ENCODE measurements around the gene CNTN3. TPM values are rescaled to one million over a fixed set of nuclear protein-coding genes. Genes with fewer than 3 reads are reported as not detected.

Gene CNTN3
- total RNA-seq: 10 to 100 TPM in 1 of 4 donors, 1 to 10 TPM in 3; 1.0 to 17.3 (median 4.7) TPM

GRCh38 chr3:74614107-74614967, at the start of gene CNTN3:
CNTN3 (minus strand) TSS chr3:74614659; CDS start chr3:74521112, 93,547 bp downstream.
- ATAC-seq: peak; percentile 75
- H3K4me1 ChIP-seq: peaks cover 0 to 29% (median 0%) of the 10 kb centered on the region in 3 donors

GRCh38 chr3:74663178-74663577, 48.7 kb upstream of the CNTN3 start:
- no peak overlapping the region for H3K27ac ChIP-seq
- H3K4me3 ChIP-seq: no peak overlapping the region
- no peaks in the 10 kb centered on the region for H3K4me1 ChIP-seq
- H3K9me3 ChIP-seq: peaks cover 0 to 14% (median 0%) of the 10 kb centered on the region in 3 donors
- ATAC-seq: no peak
- 71 to 72% methylated on average over 3 of the region's 3 CpGs for WGBS, 2 donors (ENCODE audit: low coverage in 1 of 2)
- H3K27me3 ChIP-seq: no peaks in the 10 kb centered on the region
- H3K36me3 ChIP-seq: no peaks in the 10 kb centered on the region
- TF ChIP-seq, protein P1, sequence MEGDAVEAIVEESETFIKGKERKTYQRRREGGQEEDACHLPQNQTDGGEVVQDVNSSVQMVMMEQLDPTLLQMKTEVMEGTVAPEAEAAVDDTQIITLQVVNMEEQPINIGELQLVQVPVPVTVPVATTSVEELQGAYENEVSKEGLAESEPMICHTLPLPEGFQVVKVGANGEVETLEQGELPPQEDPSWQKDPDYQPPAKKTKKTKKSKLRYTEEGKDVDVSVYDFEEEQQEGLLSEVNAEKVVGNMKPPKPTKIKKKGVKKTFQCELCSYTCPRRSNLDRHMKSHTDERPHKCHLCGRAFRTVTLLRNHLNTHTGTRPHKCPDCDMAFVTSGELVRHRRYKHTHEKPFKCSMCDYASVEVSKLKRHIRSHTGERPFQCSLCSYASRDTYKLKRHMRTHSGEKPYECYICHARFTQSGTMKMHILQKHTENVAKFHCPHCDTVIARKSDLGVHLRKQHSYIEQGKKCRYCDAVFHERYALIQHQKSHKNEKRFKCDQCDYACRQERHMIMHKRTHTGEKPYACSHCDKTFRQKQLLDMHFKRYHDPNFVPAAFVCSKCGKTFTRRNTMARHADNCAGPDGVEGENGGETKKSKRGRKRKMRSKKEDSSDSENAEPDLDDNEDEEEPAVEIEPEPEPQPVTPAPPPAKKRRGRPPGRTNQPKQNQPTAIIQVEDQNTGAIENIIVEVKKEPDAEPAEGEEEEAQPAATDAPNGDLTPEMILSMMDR (IDR thresholded peaks at IDR 0.05): no peak
- no peak for TF ChIP-seq POLR2AphosphoS5 (IDR thresholded peaks at IDR 0.05)

More at GRCh38 chr3:74614107-74614967, at the start of gene CNTN3:
- TF ChIP-seq POLR2A (IDR thresholded peaks at IDR 0.05) (peak in 1 of 2 donors; percentile 27), EP300 (IDR thresholded peaks at IDR 0.05) (no peak)
- Histone ChIP-seq H3K4me3 (peak within 1 kb of the TSS; percentile 59 to 61), H3K27ac (peak within 1 kb of the TSS in 3 of 4 donors; percentile 10 to 73 (median 63)), H3K27me3 (peaks cover 19% of the 10 kb centered on the region), H3K36me3 (no peaks in the 10 kb centered on the region), H3K9me3 (no peaks in the 10 kb centered on the region)
- WGBS, 2 donors (ENCODE audit: low coverage in 1 of 2): 4% methylated on average over 4 of the region's 108 CpGs; no CpG with 5 or more reads in 1 of the 2 donors

DNA sequence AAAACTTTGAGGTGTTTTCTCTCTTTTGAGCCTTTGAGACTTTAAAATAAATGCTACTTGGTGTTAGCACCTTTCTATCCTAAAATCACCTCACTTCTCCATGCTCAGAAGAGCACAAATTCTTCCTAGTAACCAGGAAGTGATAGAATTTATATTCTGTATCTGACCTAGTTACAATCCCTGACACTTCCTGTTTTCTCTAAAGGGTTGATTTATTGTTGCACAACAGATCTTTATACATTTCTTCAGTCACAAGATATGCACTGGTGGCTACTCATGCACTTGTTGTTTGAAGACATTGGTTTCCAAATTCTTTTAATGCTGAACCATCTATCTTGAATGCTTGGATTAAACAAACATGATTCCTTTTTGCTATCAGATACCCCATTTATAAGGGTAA, 47.2 kb upstream of the CNTN3 start:
- Histone ChIP-seq H3K9me3 (no peaks in the 10 kb centered on the region), H3K27me3 (no peaks in the 10 kb centered on the region), H3K4me3 (no peak overlapping the region), H3K4me1 (no peaks in the 10 kb centered on the region), H3K27ac (no peak overlapping the region), H3K36me3 (no peaks in the 10 kb centered on the region)
- TF ChIP-seq POLR2AphosphoS5 (IDR thresholded peaks at IDR 0.05): no peak
- no peak for ATAC-seq

GRCh38 chr3:74651885-74652284, 37.4 kb upstream of the CNTN3 start:
- Histone ChIP-seq H3K4me3 (no peak overlapping the region), H3K27ac (no peak overlapping the region), H3K4me1 (no peaks in the 10 kb centered on the region), H3K36me3 (no peaks in the 10 kb centered on the region), H3K27me3 (no peaks in the 10 kb centered on the region), H3K9me3 (no peaks in the 10 kb centered on the region)
- no peak for ATAC-seq
- TF ChIP-seq, protein P1 (IDR thresholded peaks at IDR 0.05): no peak
- no peak for TF ChIP-seq POLR2A (IDR thresholded peaks at IDR 0.05)
- TF ChIP-seq POLR2AphosphoS5 (IDR thresholded peaks at IDR 0.05): no peak
- TF ChIP-seq EP300 (IDR thresholded peaks at IDR 0.05): no peak
- no CpG with 5 or more reads among the region's 2 CpGs for WGBS, 2 donors (ENCODE audit: low coverage in 1 of 2)

GRCh38 chr3:74651292-74651691, 36.8 kb upstream of the CNTN3 start:
- Histone ChIP-seq H3K4me3 (no peak overlapping the region), H3K9me3 (no peaks in the 10 kb centered on the region), H3K27me3 (no peaks in the 10 kb centered on the region), H3K27ac (no peak overlapping the region), H3K36me3 (no peaks in the 10 kb centered on the region), H3K4me1 (no peaks in the 10 kb centered on the region)
- TF ChIP-seq EP300 (IDR thresholded peaks at IDR 0.05) (no peak), POLR2A (IDR thresholded peaks at IDR 0.05) (no peak), POLR2AphosphoS5 (IDR thresholded peaks at IDR 0.05) (no peak)
- TF ChIP-seq, protein P1 (IDR thresholded peaks at IDR 0.05): no peak
- no peak for ATAC-seq
- WGBS, 2 donors (ENCODE audit: low coverage in 1 of 2): 29 to 38% methylated on average over 1 to 2 of the region's 2 CpGs

DNA sequence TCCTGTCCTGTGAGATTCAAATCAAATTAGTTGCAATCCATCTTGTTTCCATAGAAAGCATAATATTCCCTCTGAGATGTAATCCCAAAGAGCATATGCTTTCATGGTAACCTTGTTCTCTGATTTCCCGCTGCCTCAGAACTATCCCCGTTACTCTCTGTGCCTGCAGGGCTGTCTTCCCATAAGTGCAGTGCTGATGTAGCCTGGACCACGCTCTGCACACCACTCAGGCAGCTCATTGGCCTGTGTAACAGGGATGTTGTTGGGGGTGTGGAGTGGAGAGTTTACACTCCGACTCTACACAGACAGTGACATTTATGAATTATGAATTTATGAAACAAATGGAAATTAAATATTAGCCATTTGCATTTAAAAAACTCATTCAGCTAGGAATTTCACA, 33.6 kb upstream of the CNTN3 start:
- Histone ChIP-seq H3K9me3 (no peaks in the 10 kb centered on the region), H3K27me3 (no peaks in the 10 kb centered on the region), H3K4me3 (no peak overlapping the region), H3K4me1 (peaks cover 0 to 11% (median 0%) of the 10 kb centered on the region in 3 donors), H3K36me3 (no peaks in the 10 kb centered on the region), H3K27ac (no peak overlapping the region)
- no peak for ATAC-seq
- 77 to 85% methylated on average over 3 to 4 of the region's 4 CpGs for WGBS, 2 donors (ENCODE audit: low coverage in 1 of 2)
- no peak for TF ChIP-seq POLR2A (IDR thresholded peaks at IDR 0.05)
- TF ChIP-seq POLR2AphosphoS5 (IDR thresholded peaks at IDR 0.05): no peak
- TF ChIP-seq EP300 (IDR thresholded peaks at IDR 0.05): no peak
- TF ChIP-seq, protein P1 (IDR thresholded peaks at IDR 0.05): no peak

Data from gastroesophageal sphincter (tissue), 4 donors.